Sigmoid colon (tissue), 7 donors: ENCODE data around the gene ST6GALNAC1. TPM values are rescaled to one million over a fixed set of nuclear protein-coding genes. Genes with fewer than 3 reads are reported as not detected.

Experiments used
- DNase-seq: peaks from one replicate; pipeline ENCODE4 v3.0.0-alpha.2; 2019
- H3K27ac ChIP-seq, 4 donors: fragments of 200-600 bp; sonication (generic); one replicate each; pipeline ENCODE4 v1.5.1; 2016 to 2019; ENCODE audit warnings: mild to moderate bottlenecking in 1 of 4
- H3K27me3 ChIP-seq, 3 donors: fragments of 200-600 bp; sonication (generic); one replicate each; pipeline ENCODE4 v1.5.1; 2019; ENCODE audit warnings: mild to moderate bottlenecking in 1 of 3
- H3K36me3 ChIP-seq, 4 donors: fragments of 200-600 bp; sonication (generic); one replicate each; pipeline ENCODE4 v1.5.1; 2016 to 2019
- H3K4me1 ChIP-seq, 4 donors: fragments of 200-600 bp; sonication (generic); one replicate each; pipeline ENCODE4 v1.5.1; 2017 to 2019
- H3K4me3 ChIP-seq, 4 donors: fragments of 200-600 bp; sonication (generic); one replicate each; pipeline ENCODE4 v1.5.1; 2017 to 2019; ENCODE audit warnings: mild to moderate bottlenecking in 2 of 4, moderate library complexity in 1 of 4
- H3K9me3 ChIP-seq, 4 donors: fragments of 200-600 bp in 3 of 4; sonication (generic) in 3 of 4; one replicate each; pipeline versions ENCODE4 v1.5.1 to v1.6.1; 2013 to 2019
- CTCF ChIP-seq, 4 experiments: fragments of 450-650 bp in 3 of 4; fragments of 200-600 bp in 1 of 4; IDR thresholded peaks; one replicate each; pipeline ENCODE4 v1.5.1; 2016 to 2019; ENCODE audit warnings: antibody characterized with exemption in 4 of 4, mild to moderate bottlenecking in 3 of 4, moderate library complexity in 2 of 4
- EP300 ChIP-seq, 4 donors: sonication (generic); formaldehyde crosslinking; IDR thresholded peaks; one replicate each; pipeline ENCODE4 v1.6.1; 2017; ENCODE audit warnings: antibody characterized with exemption in 4 of 4
- POLR2A ChIP-seq, 2 donors: fragments of 450-650 bp; IDR thresholded peaks; one replicate each; pipeline ENCODE4 v1.6.1; 2016; ENCODE audit warnings: antibody characterized with exemption in 2 of 2, mild to moderate bottlenecking in 2 of 2, moderate library complexity in 2 of 2
- POLR2AphosphoS5 ChIP-seq, 4 donors: sonication (generic); formaldehyde crosslinking; IDR thresholded peaks; one replicate each; pipeline ENCODE4 v1.6.1; 2017; ENCODE audit warnings: antibody characterized with exemption in 4 of 4
- WGBS, 2 donors: extraction: QIAGEN DNeasy Blood & Tissue Kit; methylation state at CpG; one replicate each; pipeline ENCODE4 v1.1.7; 2013; 5-methylcytosine and 5-hydroxymethylcytosine counted together
- intact Hi-C: fragments of 100-400 bp; cut with DNase I; formaldehyde crosslinking; loops from one replicate; pipeline ENCODE4 v1.15.1; 2023
- polyA plus RNA-seq, 3 donors: library from polyadenylated mRNA; stranded (reverse); fragments of 200-250 nt; gene quantifications; one replicate each; pipeline ENCODE4 v1.2.3, GENCODE V29; 2013
- total RNA-seq, 4 donors: library from RNA; depleted of rRNA; stranded (reverse); fragments of >200 nt; gene quantifications; one replicate each; pipeline ENCODE4 v1.1.0, GENCODE V29; 2016
- donor health status: healthy with polysubstance abuse.
- donor health status: Bipolar disorder and iron deficiency.
- donor health status: healthy.

The ST6GALNAC1 gene
- total and polyA plus RNA-seq, 7 donors: 0.81 to 146 (median 4.6) TPM

DNA sequence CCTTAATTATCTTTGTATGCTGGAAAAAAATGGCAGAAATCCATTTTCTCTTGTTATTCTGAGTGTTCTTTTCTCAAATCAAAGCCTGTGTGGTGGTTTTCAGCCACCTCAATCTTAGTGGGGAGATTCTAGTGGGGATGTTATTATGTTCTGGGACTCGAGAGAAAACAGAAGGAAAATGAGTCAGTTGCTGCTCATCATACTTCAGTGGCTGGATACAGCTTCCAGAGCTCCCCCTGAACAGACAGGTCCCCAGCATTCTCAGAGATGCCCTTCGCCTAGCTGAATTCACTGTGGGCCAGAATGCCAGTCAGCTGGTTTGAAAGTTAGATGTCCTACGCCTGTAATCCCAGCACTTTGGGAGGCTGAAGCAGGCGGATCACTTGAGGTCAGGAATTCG lies 8.5 kb downstream of the ST6GALNAC1 start:
- intact Hi-C loops: no loop called here
- Histone ChIP-seq H3K4me3 (no peak overlapping the region), H3K9me3 (no peaks in the 10 kb centered on the region), H3K4me1 (no peaks in the 10 kb centered on the region), H3K36me3 (no peaks in the 10 kb centered on the region), H3K27me3 (no peaks in the 10 kb centered on the region), H3K27ac (no peak overlapping the region)
- TF ChIP-seq CTCF (IDR thresholded peaks at IDR 0.05) (no peak), POLR2A (IDR thresholded peaks at IDR 0.05) (no peak), EP300 (IDR thresholded peaks at IDR 0.05) (no peak), POLR2AphosphoS5 (IDR thresholded peaks at IDR 0.05) (no peak)
- WGBS, 2 donors: 89 to 91% methylated on average over 5 of the region's 5 CpGs
- DNase-seq: no peak

DNA sequence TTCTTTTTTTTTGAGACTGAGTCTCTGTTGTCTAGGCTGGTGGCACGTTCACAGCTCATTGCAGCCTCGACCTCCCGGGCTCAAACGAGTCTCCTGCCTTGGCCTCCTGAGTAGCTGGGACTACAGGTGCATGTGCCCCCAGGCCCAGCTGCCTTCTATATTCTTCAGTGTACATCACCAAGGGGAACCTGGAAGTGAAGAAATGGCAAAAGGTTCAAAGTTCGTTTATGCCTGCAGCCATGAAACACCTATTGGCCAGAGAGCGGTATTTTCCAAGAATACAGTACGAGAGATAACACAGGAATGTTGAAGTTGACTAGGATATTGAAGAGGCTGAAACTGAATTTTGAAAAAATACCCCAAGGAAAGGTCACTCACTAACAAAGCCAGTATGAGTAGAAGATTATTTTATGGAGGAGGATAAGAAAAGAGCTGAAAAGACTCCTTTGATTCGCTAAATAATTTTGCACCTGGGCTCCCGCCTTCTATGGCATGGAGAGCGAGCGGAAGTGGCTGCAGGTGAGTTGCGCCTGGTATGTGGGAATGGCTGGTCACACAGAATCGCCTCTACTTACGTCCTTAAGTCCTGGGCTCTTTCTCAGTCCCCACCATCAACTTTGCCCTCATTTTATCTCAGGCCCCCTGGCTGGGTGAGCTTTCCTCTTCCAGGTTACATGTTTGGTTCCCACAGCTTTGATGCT lies 9.8 kb downstream of the ST6GALNAC1 start:
- Histone ChIP-seq H3K36me3 (no peaks in the 10 kb centered on the region), H3K9me3 (no peaks in the 10 kb centered on the region), H3K27ac (no peak overlapping the region), H3K27me3 (no peaks in the 10 kb centered on the region), H3K4me1 (no peaks in the 10 kb centered on the region), H3K4me3 (no peak overlapping the region)
- TF ChIP-seq CTCF (IDR thresholded peaks at IDR 0.05) (no peak), POLR2A (IDR thresholded peaks at IDR 0.05) (no peak), EP300 (IDR thresholded peaks at IDR 0.05) (no peak), POLR2AphosphoS5 (IDR thresholded peaks at IDR 0.05) (no peak)
- intact Hi-C loops: no loop called here
- 71 to 88% methylated on average over 14 of the region's 14 CpGs for WGBS, 2 donors
- DNase-seq: no peak

DNA sequence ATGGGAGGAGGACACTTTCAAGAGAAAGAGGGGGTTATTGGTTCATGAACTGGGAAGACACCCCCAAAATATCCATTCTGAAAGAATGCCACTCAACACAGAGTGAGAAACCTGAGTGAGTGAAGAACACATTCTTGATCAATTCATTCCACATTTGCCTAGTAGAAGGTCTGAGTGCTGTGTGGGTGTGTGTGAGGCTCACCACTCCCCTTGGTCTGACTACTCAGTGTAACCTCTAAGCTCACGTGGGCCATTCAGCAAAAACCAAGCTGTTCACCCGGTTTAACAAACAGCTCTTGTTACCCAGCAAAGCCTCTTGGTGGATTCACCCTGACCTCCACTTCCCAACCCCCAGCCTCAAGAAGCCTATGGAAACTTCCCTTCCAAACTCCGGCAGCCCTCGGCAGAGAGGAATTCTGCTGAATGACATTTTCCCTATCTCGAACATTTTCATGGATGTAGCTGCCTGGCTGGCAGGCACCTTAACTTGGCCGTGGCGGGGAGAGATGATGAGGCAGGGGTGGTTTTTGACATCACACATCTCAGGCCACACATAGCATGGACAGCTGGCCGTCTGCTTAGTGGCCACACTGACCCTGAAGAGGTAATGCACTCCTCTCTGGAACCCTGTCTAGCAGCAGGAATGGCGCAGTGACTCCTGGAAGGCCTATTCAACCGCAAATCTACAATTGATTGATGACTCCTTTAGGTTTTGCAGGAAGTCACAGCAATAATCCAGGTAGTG lies 11.6 kb downstream of the ST6GALNAC1 start:
- no peaks in the 10 kb centered on the region for H3K36me3 ChIP-seq
- no peaks in the 10 kb centered on the region for H3K4me1 ChIP-seq
- no peak overlapping the region for H3K27ac ChIP-seq
- no peak overlapping the region for H3K4me3 ChIP-seq
- no peak for DNase-seq
- 77 to 81% methylated on average over 10 of the region's 10 CpGs for WGBS, 2 donors
- intact Hi-C loops: no loop called here
- TF ChIP-seq POLR2A (IDR thresholded peaks at IDR 0.05) (no peak), EP300 (IDR thresholded peaks at IDR 0.05) (no peak), POLR2AphosphoS5 (IDR thresholded peaks at IDR 0.05) (no peak), CTCF (IDR thresholded peaks at IDR 0.05) (no peak)
- H3K9me3 ChIP-seq: no peaks in the 10 kb centered on the region
- no peaks in the 10 kb centered on the region for H3K27me3 ChIP-seq

- H3K9me3 ChIP-seq: no peaks in the 10 kb centered on the region
- no peaks in the 10 kb centered on the region for H3K27me3 ChIP-seq
- no peak for TF ChIP-seq CTCF (IDR thresholded peaks at IDR 0.05)
- no peak for TF ChIP-seq EP300 (IDR thresholded peaks at IDR 0.05)
- no peak for TF ChIP-seq POLR2A (IDR thresholded peaks at IDR 0.05)
- no peak for TF ChIP-seq POLR2AphosphoS5 (IDR thresholded peaks at IDR 0.05)
- DNase-seq: no peak
- no peak overlapping the region for H3K4me3 ChIP-seq
- no peaks in the 10 kb centered on the region for H3K36me3 ChIP-seq
- no peak overlapping the region for H3K27ac ChIP-seq
- no peaks in the 10 kb centered on the region for H3K4me1 ChIP-seq
- intact Hi-C loops: no loop called here
- 45 to 74% methylated on average over 6 of the region's 6 CpGs for WGBS, 2 donors
These were observed 13.4 kb downstream of the ST6GALNAC1 start for GRCh38 chr17:76630151-76630550.
